Measurements from ENCODE around the gene ALX3. TPM values are rescaled to one million over a fixed set of nuclear protein-coding genes. Genes with fewer than 3 reads are reported as not detected.

Gene ALX3
- total RNA-seq, 1 donor from 2014 or later, result not detected

GRCh38 chr1:110089561-110090275 lies 19.2 kb upstream of the ALX3 start:
- peaks cover 49% of the 10 kb centered on the region for H3K27me3 Mint-ChIP-seq (ENCODE audit: unreplicated experiment)
- H3K27ac Mint-ChIP-seq (ENCODE audit: unreplicated experiment), result peak overlapping the region; percentile 48
- H3K36me3 Mint-ChIP-seq (ENCODE audit: unreplicated experiment), result no peaks in the 10 kb centered on the region
- H3K9me3 Mint-ChIP-seq (ENCODE audit: unreplicated experiment), result no peaks in the 10 kb centered on the region
- no peak for TF ChIP-seq CTCF (IDR thresholded peaks at IDR 0.05)
- peaks cover 27% of the 10 kb centered on the region for H3K4me1 Mint-ChIP-seq (ENCODE audit: unreplicated experiment)
- H3K4me3 Mint-ChIP-seq (ENCODE audit: unreplicated experiment), result no peak overlapping the region
- DNase-seq (ENCODE audit: extremely low spot score, unreplicated experiment), result no peak

- Mint-ChIP-seq H3K4me1 (ENCODE audit: unreplicated experiment) (peaks cover 29% of the 10 kb centered on the region), H3K9me3 (ENCODE audit: unreplicated experiment) (no peaks in the 10 kb centered on the region), H3K36me3 (ENCODE audit: unreplicated experiment) (no peaks in the 10 kb centered on the region), H3K27me3 (ENCODE audit: unreplicated experiment) (peaks cover 50% of the 10 kb centered on the region), H3K27ac (ENCODE audit: unreplicated experiment) (no peak overlapping the region), H3K4me3 (ENCODE audit: unreplicated experiment) (no peak overlapping the region)
- DNase-seq (ENCODE audit: extremely low spot score, unreplicated experiment), result no peak
- no peak for TF ChIP-seq CTCF (IDR thresholded peaks at IDR 0.05)
These were observed 18.4 kb upstream of the ALX3 start for GRCh38 chr1:110088739-110089316.

GRCh38 chr1:110087812-110088738 lies 17.6 kb upstream of the ALX3 start:
- no peak for DNase-seq (ENCODE audit: extremely low spot score, unreplicated experiment)
- H3K9me3 Mint-ChIP-seq (ENCODE audit: unreplicated experiment), result no peaks in the 10 kb centered on the region
- no peak overlapping the region for H3K4me3 Mint-ChIP-seq (ENCODE audit: unreplicated experiment)
- H3K4me1 Mint-ChIP-seq (ENCODE audit: unreplicated experiment), result peaks cover 34% of the 10 kb centered on the region
- peaks cover 54% of the 10 kb centered on the region for H3K27me3 Mint-ChIP-seq (ENCODE audit: unreplicated experiment)
- no peaks in the 10 kb centered on the region for H3K36me3 Mint-ChIP-seq (ENCODE audit: unreplicated experiment)
- TF ChIP-seq CTCF (IDR thresholded peaks at IDR 0.05), result peak; percentile 67
- no peak overlapping the region for H3K27ac Mint-ChIP-seq (ENCODE audit: unreplicated experiment)

GRCh38 chr1:110086961-110087360 lies 16.5 kb upstream of the ALX3 start:
- no peak for TF ChIP-seq CTCF (IDR thresholded peaks at IDR 0.05)
- Mint-ChIP-seq H3K27ac (ENCODE audit: unreplicated experiment) (no peak overlapping the region), H3K27me3 (ENCODE audit: unreplicated experiment) (peaks cover 57% of the 10 kb centered on the region), H3K4me1 (ENCODE audit: unreplicated experiment) (peaks cover 34% of the 10 kb centered on the region), H3K9me3 (ENCODE audit: unreplicated experiment) (no peaks in the 10 kb centered on the region), H3K36me3 (ENCODE audit: unreplicated experiment) (no peaks in the 10 kb centered on the region), H3K4me3 (ENCODE audit: unreplicated experiment) (no peak overlapping the region)
- no peak for DNase-seq (ENCODE audit: extremely low spot score, unreplicated experiment)

GRCh38 chr1:110085671-110086070 lies 15.2 kb upstream of the ALX3 start:
- Mint-ChIP-seq H3K9me3 (ENCODE audit: unreplicated experiment) (no peaks in the 10 kb centered on the region), H3K4me1 (ENCODE audit: unreplicated experiment) (peaks cover 34% of the 10 kb centered on the region), H3K27me3 (ENCODE audit: unreplicated experiment) (peaks cover 55% of the 10 kb centered on the region), H3K27ac (ENCODE audit: unreplicated experiment) (no peak overlapping the region), H3K36me3 (ENCODE audit: unreplicated experiment) (no peaks in the 10 kb centered on the region), H3K4me3 (ENCODE audit: unreplicated experiment) (no peak overlapping the region)
- no peak for DNase-seq (ENCODE audit: extremely low spot score, unreplicated experiment)
- TF ChIP-seq CTCF (IDR thresholded peaks at IDR 0.05), result no peak
